Prostate gland (tissue), 2 donors: ENCODE measurements around the gene RXRG. TPM values are rescaled to one million over a fixed set of nuclear protein-coding genes. Genes with fewer than 3 reads are reported as not detected.

Experiments
- DNase-seq: peaks from one replicate; pipeline ENCODE4 v3.0.0-alpha.2; 2019; ENCODE audit warnings: low spot score
- H3K27ac ChIP-seq, 2 donors: fragments of 200-600 bp; sonication (generic); 2 replicates each; pipeline ENCODE4 v1.5.1; 2017 to 2019
- H3K27me3 ChIP-seq: fragments of 200-600 bp; sonication (generic); replicated peaks from 2 replicates; pipeline ENCODE4 v1.5.1; 2019; ENCODE audit not compliant: insufficient read depth
- H3K36me3 ChIP-seq, 2 donors: fragments of 200-600 bp; sonication (generic); 1 replicate in 1 of 2; 2 replicates in 1 of 2; pipeline versions ENCODE4 v1.5.1 to v1.8.1; 2017 to 2019
- H3K4me1 ChIP-seq: fragments of 200-600 bp; sonication (generic); replicated peaks from 2 replicates; pipeline ENCODE4 v1.5.1; 2019
- H3K4me3 ChIP-seq, 2 donors: fragments of 200-600 bp; sonication (generic); 2 replicates each; pipeline ENCODE4 v1.5.1; 2017 to 2019
- H3K9me3 ChIP-seq: fragments of 200-600 bp; sonication (generic); 2 replicates; pipeline ENCODE4 v1.5.1; 2017
- POLR2A ChIP-seq: fragments of 450-650 bp; IDR thresholded peaks from one replicate; pipeline ENCODE4 v1.6.1; 2016; ENCODE audit warnings: antibody characterized with exemption, mild to moderate bottlenecking
- POLR2AphosphoS5 ChIP-seq: sonication (generic); formaldehyde crosslinking; IDR thresholded peaks from one replicate; pipeline ENCODE4 v1.6.1; 2017; ENCODE audit warnings: antibody characterized with exemption
- WGBS: methylation state at CpG from one replicate; pipeline ENCODE4 v1.1.5; 2018; 5-methylcytosine and 5-hydroxymethylcytosine counted together
- intact Hi-C: fragments of 100-400 bp; cut with DNase I; formaldehyde crosslinking; loops from one replicate; pipeline ENCODE4 v1.14.2; 2022
- total RNA-seq, 2 donors: library from RNA; depleted of rRNA; stranded (reverse); fragments of >200 nt; gene quantifications; one replicate each; pipeline ENCODE4 v1.1.0, GENCODE V29; 2016
- TF ChIP-seq, protein P1 (sequence below), 4 experiments: fragments of 200-600 bp in 2 of 4; fragments of 450-650 bp in 2 of 4; sonication (generic) in 2 of 4; IDR thresholded peaks; 1 replicate in 3 of 4; 2 replicates in 1 of 4; pipeline ENCODE4 v1.5.1; 2016 to 2019; ENCODE audit warnings: antibody characterized with exemption in 4 of 4, mild to moderate bottlenecking in 2 of 4, moderate library complexity in 2 of 4

Gene RXRG
- total RNA-seq, 2 donors from 2014 or later = 0.14 to 1.4 TPM

- no peak overlapping the region for H3K4me3 ChIP-seq
- WGBS = 31% methylated on average over 8 of the region's 8 CpGs
- TF ChIP-seq, protein P1, sequence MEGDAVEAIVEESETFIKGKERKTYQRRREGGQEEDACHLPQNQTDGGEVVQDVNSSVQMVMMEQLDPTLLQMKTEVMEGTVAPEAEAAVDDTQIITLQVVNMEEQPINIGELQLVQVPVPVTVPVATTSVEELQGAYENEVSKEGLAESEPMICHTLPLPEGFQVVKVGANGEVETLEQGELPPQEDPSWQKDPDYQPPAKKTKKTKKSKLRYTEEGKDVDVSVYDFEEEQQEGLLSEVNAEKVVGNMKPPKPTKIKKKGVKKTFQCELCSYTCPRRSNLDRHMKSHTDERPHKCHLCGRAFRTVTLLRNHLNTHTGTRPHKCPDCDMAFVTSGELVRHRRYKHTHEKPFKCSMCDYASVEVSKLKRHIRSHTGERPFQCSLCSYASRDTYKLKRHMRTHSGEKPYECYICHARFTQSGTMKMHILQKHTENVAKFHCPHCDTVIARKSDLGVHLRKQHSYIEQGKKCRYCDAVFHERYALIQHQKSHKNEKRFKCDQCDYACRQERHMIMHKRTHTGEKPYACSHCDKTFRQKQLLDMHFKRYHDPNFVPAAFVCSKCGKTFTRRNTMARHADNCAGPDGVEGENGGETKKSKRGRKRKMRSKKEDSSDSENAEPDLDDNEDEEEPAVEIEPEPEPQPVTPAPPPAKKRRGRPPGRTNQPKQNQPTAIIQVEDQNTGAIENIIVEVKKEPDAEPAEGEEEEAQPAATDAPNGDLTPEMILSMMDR (IDR thresholded peaks at IDR 0.05) = no peak
- TF ChIP-seq POLR2A (no peak), POLR2AphosphoS5 (no peak)
- H3K9me3 ChIP-seq = no peaks in the 10 kb centered on the region
- H3K27ac ChIP-seq = no peak overlapping the region
- no peaks in the 10 kb centered on the region for H3K36me3 ChIP-seq
- intact Hi-C loops = no loop called here
- H3K4me1 ChIP-seq = no peaks in the 10 kb centered on the region
- no peaks in the 10 kb centered on the region for H3K27me3 ChIP-seq
- DNase-seq = no peak
These were observed 1.2 kb downstream of the RXRG start for GRCh38 chr1:165443539-165444311.

DNA sequence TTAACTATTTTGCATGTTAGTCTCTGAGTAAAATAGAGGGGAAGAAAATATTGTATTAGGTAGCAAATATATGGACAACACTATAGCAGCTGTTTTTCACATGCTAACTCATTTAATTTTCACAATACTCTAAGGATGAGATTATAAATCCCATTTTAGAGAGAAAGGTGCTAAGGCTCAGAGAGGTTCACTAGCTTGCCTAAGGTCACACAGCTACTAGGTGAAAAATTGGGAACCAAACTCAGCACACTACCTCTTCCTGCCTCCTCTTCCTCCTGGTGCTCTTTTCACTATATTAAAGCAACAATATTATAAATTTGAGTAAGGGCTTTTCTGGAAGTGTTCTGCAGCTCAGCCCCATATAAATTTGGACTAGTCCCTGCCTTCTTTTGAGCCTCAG, 2.3 kb downstream of the RXRG start:
- no peak for DNase-seq
- TF ChIP-seq POLR2A (no peak), POLR2AphosphoS5 (no peak)
- TF ChIP-seq, protein P1 (IDR thresholded peaks at IDR 0.05) = no peak
- intact Hi-C loops = no loop called here
- H3K36me3 ChIP-seq = no peaks in the 10 kb centered on the region
- H3K4me1 ChIP-seq = no peaks in the 10 kb centered on the region
- no peak overlapping the region for H3K4me3 ChIP-seq
- no peaks in the 10 kb centered on the region for H3K27me3 ChIP-seq
- H3K9me3 ChIP-seq = no peaks in the 10 kb centered on the region
- H3K27ac ChIP-seq = no peak overlapping the region

- DNase-seq = no peak
These were observed 2.9 kb downstream of the RXRG start for GRCh38 chr1:165442053-165442452.

DNA sequence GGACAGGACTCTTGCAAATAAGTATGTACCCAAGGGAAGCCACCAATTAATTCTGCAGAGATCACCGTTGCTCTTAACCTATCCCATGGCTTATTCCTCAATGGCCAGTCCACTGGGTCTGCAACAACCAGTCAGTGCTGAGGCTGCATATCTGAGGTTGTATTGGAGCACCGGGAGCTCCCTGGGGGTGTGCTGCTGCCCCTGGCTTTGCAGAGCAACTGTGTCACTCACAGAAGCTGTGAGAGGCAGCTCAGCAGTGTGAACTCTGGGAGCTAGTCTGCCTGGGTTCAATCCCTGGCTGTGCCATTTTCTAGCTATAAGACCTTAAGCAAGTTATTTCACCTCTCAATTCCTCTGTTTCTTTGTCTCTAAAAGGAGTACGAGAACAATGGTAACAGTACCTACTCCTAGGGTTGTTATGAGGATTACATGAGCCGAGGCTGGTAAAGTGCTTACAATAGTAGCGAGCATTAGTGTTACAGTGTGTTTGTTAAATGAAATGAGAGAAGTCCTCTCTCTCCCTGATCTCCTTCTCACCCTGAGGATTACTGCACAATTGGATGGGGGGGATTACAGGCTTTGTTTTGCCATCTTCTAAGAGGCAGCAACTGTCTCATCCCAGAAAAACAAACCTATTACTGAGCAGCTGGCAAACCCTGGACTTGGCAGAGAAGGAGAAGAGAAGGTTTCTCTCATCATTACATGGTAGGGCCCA, 3.6 kb downstream of the RXRG start:
- 68% methylated on average over 5 of the region's 5 CpGs for WGBS
- DNase-seq = no peak
- no peaks in the 10 kb centered on the region for H3K36me3 ChIP-seq
- TF ChIP-seq POLR2AphosphoS5 (no peak), POLR2A (no peak)
- TF ChIP-seq, protein P1 (IDR thresholded peaks at IDR 0.05) = no peak
- intact Hi-C loops = no loop called here
- no peak overlapping the region for H3K27ac ChIP-seq
- H3K9me3 ChIP-seq = no peaks in the 10 kb centered on the region
- no peak overlapping the region for H3K4me3 ChIP-seq
- H3K4me1 ChIP-seq = no peaks in the 10 kb centered on the region
- no peaks in the 10 kb centered on the region for H3K27me3 ChIP-seq

More at GRCh38 chr1:165442053-165442452, 2.9 kb downstream of the RXRG start:
- 92% methylated on average over 3 of the region's 3 CpGs for WGBS
- intact Hi-C loops = no loop called here
- Histone ChIP-seq H3K27me3 (no peaks in the 10 kb centered on the region), H3K27ac (no peak overlapping the region), H3K4me3 (no peak overlapping the region), H3K36me3 (no peaks in the 10 kb centered on the region), H3K4me1 (no peaks in the 10 kb centered on the region), H3K9me3 (no peaks in the 10 kb centered on the region)
- no peak for TF ChIP-seq POLR2AphosphoS5
- TF ChIP-seq, protein P1 (IDR thresholded peaks at IDR 0.05) = no peak
- no peak for TF ChIP-seq POLR2A
